ENCODE results near the gene TMED9. TPM values are rescaled to one million over a fixed set of nuclear protein-coding genes. Genes with fewer than 3 reads are reported as not detected.

TMED9 gene
- total and polyA plus RNA-seq, 9 of the 15 experiments (the other 6 are each of a cell fraction or from before 2014, with no cell fraction given) = 43.7 to 301 (median 90.0) TPM

GRCh38 chr5:177599731-177600507 lies 7.9 kb downstream of the TMED9 start, which contains the start of gene B4GALT7 (continued):
- TF ChIP-seq AFF1 (IDR thresholded peaks at IDR 0.05; ENCODE audit: low read depth in 1 of 2, partially characterized antibody in 2 of 2) = no peak
- TF ChIP-seq TCF3 (CRISPR knock-in tag; IDR thresholded peaks at IDR 0.05) = no peak; the same call in 1 of the 2 replicates
- TF ChIP-seq RBFOX2 (IDR thresholded peaks at IDR 0.05; ENCODE audit: low read depth, low read length) = peak; percentile 80
- TF ChIP-seq GMEB1 (CRISPR knock-in tag; IDR thresholded peaks at IDR 0.05) = peak; percentile 62; the same call in 1 of the 2 replicates
- peak; percentile 92 for TF ChIP-seq POLR2G (IDR thresholded peaks at IDR 0.05; ENCODE audit: low read depth, low read length)
- TF ChIP-seq CBX8 (IDR thresholded peaks at IDR 0.05; ENCODE audit: borderline replicate concordance, extremely low read depth, low read depth, low read length, poor library complexity, severe bottlenecking) = no peak
- TF ChIP-seq SETDB1 (IDR thresholded peaks at IDR 0.05; ENCODE audit: low read length) = no peak
- TF ChIP-seq MXI1 (IDR thresholded peaks at IDR 0.05; ENCODE audit: low read depth, low read length) = 0 out of 2 replicates have a peak, but pooled peaks have one; percentile 22
- no peak for TF ChIP-seq E2F1 (CRISPR knock-in tag; IDR thresholded peaks at IDR 0.05)
- TF ChIP-seq ILF3 (IDR thresholded peaks at IDR 0.05; ENCODE audit: borderline replicate concordance) = 0 out of 2 replicates have a peak, but pooled peaks have one; percentile 25
- TF ChIP-seq RBBP5 (IDR thresholded peaks at IDR 0.05; ENCODE audit: borderline replicate concordance, insufficient read depth, low read length, poor library complexity, severe bottlenecking) = peak; percentile 93
- peak; percentile 79 for TF ChIP-seq L3MBTL2 (IDR thresholded peaks at IDR 0.05)
- 0 out of 4 replicates have a peak, but pooled peaks of 1 of the 2 experiments have one; percentile 50 for TF ChIP-seq ZMIZ1 (IDR thresholded peaks at IDR 0.05; ENCODE audit: low read depth in 2 of 2, low read length in 2 of 2)
- TF ChIP-seq GABPB1 (CRISPR knock-in tag; IDR thresholded peaks at IDR 0.05) = peak; percentile 86
- TF ChIP-seq SPI1 (IDR thresholded peaks at IDR 0.05; ENCODE audit: borderline replicate concordance, low read depth, low read length) = no peak; the same call in 1 of the 2 replicates

Data from K562 (cell line).